Measurements from ENCODE around the gene TSACC. TPM values are rescaled to one million over a fixed set of nuclear protein-coding genes. Genes with fewer than 3 reads are reported as not detected.

Gene TSACC
- total RNA-seq = under 1 TPM in 1 of 2 experiments, not detected in 1; 0.57 TPM

DNA sequence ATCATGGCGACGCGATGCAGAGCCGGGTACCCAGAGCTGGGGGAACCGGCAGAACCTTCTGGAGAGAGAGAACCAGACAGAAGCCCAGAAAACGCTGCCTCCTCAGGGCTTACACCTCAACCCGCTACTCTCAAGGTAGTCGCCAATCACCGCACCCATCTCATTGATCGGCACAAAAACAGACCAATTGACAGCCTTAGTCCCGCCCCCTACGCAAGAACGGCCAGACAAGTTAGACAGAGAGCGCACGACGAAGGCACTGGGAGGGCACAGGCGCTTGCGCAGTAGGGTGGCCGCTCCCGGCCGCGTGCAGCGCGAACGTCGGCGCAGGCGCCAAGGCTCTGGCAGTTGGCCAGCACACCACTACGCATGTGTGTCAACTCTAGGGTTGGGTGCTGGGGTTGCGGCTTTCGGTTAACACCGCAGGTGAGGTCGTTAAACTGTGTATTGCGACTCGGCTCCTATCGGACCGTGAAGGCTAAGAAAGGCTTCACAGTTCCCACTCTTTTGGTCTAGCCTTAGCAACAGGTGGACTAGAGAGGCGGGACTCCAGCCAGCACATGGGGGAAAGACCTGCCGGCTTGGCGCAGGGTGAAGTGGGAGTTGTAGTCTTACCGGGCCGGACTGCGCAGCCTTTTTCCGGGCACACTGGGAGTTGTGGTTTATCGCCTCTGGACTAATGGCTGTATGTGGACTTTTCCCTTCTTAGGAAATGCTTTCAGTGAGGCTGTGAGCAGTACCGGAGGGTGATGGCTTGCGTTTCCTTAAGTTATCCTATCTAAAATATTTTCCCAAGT, at the start of gene TSACC, which contains the start of gene CCT3:
Gene TSACC, plus strand, starts transcription at position 347 of the 797 bp plus-strand sequence. CDS start 1,232 bp downstream, outside the sequence.
Gene CCT3, minus strand, starts transcription at position 113 of the 797 bp plus-strand sequence. Its CDS starts 108 bp downstream, at position 5.
- Mint-ChIP-seq H3K27me3 (ENCODE audit: low read depth) (no peaks in the 10 kb centered on the region), H3K9me3 (no peaks in the 10 kb centered on the region), H3K27ac (peak within 1 kb of the TSS; percentile 93), H3K36me3 (ENCODE audit: low read depth) (peaks cover 28% of the 10 kb centered on the region), H3K4me1 (ENCODE audit: low read depth) (peaks cover 32% of the 10 kb centered on the region), H3K4me3 (peak within 1 kb of the TSS; percentile 97)
- CTCF ChIA-PET = interaction anchor here (0.8 to 1.6 kb wide), 4 partner anchors 19 to 522 kb away, joined by 3 to 6 read pairs (median 4); no protein-coding TSS in a partner anchor
- intact Hi-C loops (cut with micrococcal nuclease) = loop anchor here (1.0 to 5.0 kb wide), 17 partner anchors 18 to 428 kb away; partner anchors contain the start of genes GLMP, ISG20L2, KHDC4 and LAMTOR2
- peak; percentile 99 for DNase-seq

- no peaks in the 10 kb centered on the region for H3K9me3 Mint-ChIP-seq
- DNase-seq = no peak
- peaks cover 7% of the 10 kb centered on the region for H3K36me3 Mint-ChIP-seq (ENCODE audit: low read depth)
- H3K4me1 Mint-ChIP-seq (ENCODE audit: low read depth) = peaks cover 10% of the 10 kb centered on the region
- CTCF ChIA-PET = no interaction called here
- H3K4me3 Mint-ChIP-seq = no peak overlapping the region
- no peak overlapping the region for H3K27ac Mint-ChIP-seq
- no peaks in the 10 kb centered on the region for H3K27me3 Mint-ChIP-seq (ENCODE audit: low read depth)
- intact Hi-C loops (cut with micrococcal nuclease) = no loop called here
Measured at GRCh38 chr1:156289857-156290256, 48.5 kb upstream of the TSACC start.

GRCh38 chr1:156291226-156292061, 46.9 kb upstream of the TSACC start:
- no peaks in the 10 kb centered on the region for H3K27me3 Mint-ChIP-seq (ENCODE audit: low read depth)
- no peaks in the 10 kb centered on the region for H3K9me3 Mint-ChIP-seq
- no peak for DNase-seq
- no peak overlapping the region for H3K27ac Mint-ChIP-seq
- CTCF ChIA-PET = no interaction called here
- peaks cover 18% of the 10 kb centered on the region for H3K4me1 Mint-ChIP-seq (ENCODE audit: low read depth)
- peaks cover 5% of the 10 kb centered on the region for H3K36me3 Mint-ChIP-seq (ENCODE audit: low read depth)
- intact Hi-C loops (cut with micrococcal nuclease) = no loop called here
- no peak overlapping the region for H3K4me3 Mint-ChIP-seq

DNA sequence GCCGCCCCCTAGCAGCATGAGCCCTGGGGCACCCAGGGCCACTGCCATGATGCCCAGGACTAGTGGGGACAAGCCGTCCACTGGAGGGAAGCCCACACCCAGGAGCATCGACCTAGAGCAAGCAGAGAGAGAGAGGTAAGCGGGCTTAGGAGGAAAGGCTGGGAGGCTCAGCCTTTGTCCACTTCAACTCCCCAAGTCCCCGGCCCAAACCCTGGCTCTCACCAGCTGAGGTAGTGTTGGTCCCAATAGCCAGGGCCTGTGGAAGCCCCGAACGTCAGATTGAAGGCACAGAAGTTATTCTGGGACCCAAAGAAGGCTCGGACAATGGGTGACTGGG, 45.3 kb upstream of the TSACC start:
- H3K9me3 Mint-ChIP-seq = no peaks in the 10 kb centered on the region
- no peak overlapping the region for H3K4me3 Mint-ChIP-seq
- intact Hi-C loops (cut with micrococcal nuclease) = no loop called here
- H3K27me3 Mint-ChIP-seq (ENCODE audit: low read depth) = no peaks in the 10 kb centered on the region
- H3K36me3 Mint-ChIP-seq (ENCODE audit: low read depth) = peaks cover 5% of the 10 kb centered on the region
- no peak overlapping the region for H3K27ac Mint-ChIP-seq
- CTCF ChIA-PET = no interaction called here
- DNase-seq = no peak
- peaks cover 18% of the 10 kb centered on the region for H3K4me1 Mint-ChIP-seq (ENCODE audit: low read depth)

- Mint-ChIP-seq H3K27ac (no peak overlapping the region), H3K9me3 (no peaks in the 10 kb centered on the region), H3K27me3 (ENCODE audit: low read depth) (no peaks in the 10 kb centered on the region), H3K36me3 (ENCODE audit: low read depth) (peaks cover 5% of the 10 kb centered on the region), H3K4me3 (no peak overlapping the region), H3K4me1 (ENCODE audit: low read depth) (peaks cover 18% of the 10 kb centered on the region)
- CTCF ChIA-PET = no interaction called here
- intact Hi-C loops (cut with micrococcal nuclease) = no loop called here
- DNase-seq = no peak
Measured at GRCh38 chr1:156293895-156294294, 44.4 kb upstream of the TSACC start.

DNA sequence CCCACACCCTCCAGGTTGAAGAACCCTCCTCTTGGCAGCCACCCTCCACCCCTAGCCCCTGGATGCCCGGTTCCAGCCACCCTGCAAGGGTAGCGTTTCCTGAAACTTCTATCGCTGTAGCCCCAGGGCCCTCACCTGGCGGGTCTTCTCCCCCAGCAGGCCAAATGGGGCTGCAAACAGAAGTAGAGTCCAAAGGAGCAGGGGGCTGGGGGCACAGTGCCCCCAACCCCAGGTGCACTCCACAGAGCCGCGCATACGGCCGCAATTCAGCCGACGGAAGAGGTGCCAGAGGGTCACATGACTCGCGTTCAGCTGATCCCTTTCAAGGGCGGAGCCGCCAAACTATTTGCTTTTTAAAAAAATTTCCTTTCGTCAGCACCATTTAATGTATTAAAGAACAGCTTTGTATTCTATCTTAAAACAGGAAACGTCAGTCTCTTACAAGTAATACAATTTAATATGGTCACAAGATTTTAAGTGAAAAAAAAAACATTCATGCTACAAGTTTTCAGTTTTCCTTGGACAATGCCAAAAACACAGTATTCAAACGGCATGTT, 42.9 kb upstream of the TSACC start, which contains the start of gene GLMP:
Gene GLMP, minus strand, starts transcription at position 289 of the 557 bp plus-strand sequence. Its CDS starts 34 bp downstream, at position 255.
- CTCF ChIA-PET = no interaction called here
- Mint-ChIP-seq H3K27me3 (ENCODE audit: low read depth) (no peaks in the 10 kb centered on the region), H3K4me3 (peak within 1 kb of the TSS; percentile 84), H3K4me1 (ENCODE audit: low read depth) (peaks cover 18% of the 10 kb centered on the region), H3K9me3 (no peaks in the 10 kb centered on the region), H3K27ac (no peak within 1 kb of the TSS), H3K36me3 (ENCODE audit: low read depth) (peaks cover 2% of the 10 kb centered on the region)
- intact Hi-C loops (cut with micrococcal nuclease) = loop anchor here (1.0 to 5.0 kb wide), 2 partner anchors 13 to 42 kb away; partner anchors contain the start of genes CCT3, SMG5 and TSACC
- peak; percentile 77 for DNase-seq

DNA sequence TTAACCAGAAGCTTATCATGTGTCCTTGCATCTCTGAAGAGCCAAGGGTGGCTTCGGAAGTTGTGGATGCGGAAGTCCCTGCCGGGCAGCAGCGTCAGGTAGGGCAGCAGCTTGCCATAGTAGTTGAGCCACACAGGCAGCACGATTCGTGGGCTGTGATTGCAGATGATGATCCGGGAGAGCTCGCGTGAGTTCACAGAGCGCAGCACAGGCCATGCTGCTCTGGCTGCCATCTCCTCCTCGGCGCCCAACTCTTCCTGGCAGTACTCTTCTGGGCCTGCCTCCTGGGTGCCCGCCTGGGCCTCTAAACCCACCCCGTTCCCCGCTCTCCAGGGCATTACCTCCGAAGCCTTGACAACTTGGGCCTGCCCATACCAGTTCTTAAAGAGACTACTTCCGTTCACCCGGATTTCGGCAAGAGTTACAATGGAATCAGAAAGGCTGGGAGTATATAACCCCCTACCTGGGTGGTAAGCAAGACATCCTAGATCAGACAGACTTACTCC, 39.4 kb upstream of the TSACC start, which contains the start of gene VHLL:
Gene VHLL, minus strand, starts transcription at position 456 of the 506 bp plus-strand sequence. Its CDS starts 118 bp downstream, at position 338.
- Mint-ChIP-seq H3K4me3 (no peak within 1 kb of the TSS), H3K27ac (no peak within 1 kb of the TSS), H3K4me1 (ENCODE audit: low read depth) (peaks cover 17% of the 10 kb centered on the region), H3K36me3 (ENCODE audit: low read depth) (peaks cover 1% of the 10 kb centered on the region), H3K27me3 (ENCODE audit: low read depth) (no peaks in the 10 kb centered on the region), H3K9me3 (no peaks in the 10 kb centered on the region)
- CTCF ChIA-PET = no interaction called here
- intact Hi-C loops (cut with micrococcal nuclease) = loop anchor here (5.0 kb wide), 1 partner anchor 38 kb away; the partner anchor contains the start of genes CCT3 and TSACC
- DNase-seq = no peak

- CTCF ChIA-PET = no interaction called here
- Mint-ChIP-seq H3K4me3 (no peak overlapping the region), H3K9me3 (no peaks in the 10 kb centered on the region), H3K27ac (no peak overlapping the region), H3K36me3 (ENCODE audit: low read depth) (peaks cover 11% of the 10 kb centered on the region), H3K27me3 (ENCODE audit: low read depth) (no peaks in the 10 kb centered on the region), H3K4me1 (ENCODE audit: low read depth) (no peaks in the 10 kb centered on the region)
- DNase-seq = no peak
- intact Hi-C loops (cut with micrococcal nuclease) = no loop called here
Measured at GRCh38 chr1:156303241-156303640, 35.1 kb upstream of the TSACC start.

DNA sequence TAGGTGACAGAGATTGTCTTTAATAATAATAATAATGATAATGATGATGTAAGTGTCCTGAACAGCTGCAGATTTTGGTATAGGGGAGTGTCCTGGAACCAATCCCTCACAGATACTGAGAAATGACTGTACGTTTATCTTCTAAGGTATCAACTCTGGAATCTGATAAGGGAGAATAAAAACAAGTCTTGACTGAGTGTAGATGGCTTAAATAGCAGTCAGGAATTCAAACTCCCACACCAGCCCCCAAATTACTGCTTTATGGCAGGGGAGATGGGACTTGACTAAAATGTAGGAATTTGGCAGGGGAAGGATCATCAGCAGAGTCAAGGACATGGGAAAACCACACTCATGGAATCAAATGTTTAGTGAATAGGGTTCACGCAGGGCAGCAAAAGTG, 33.1 kb upstream of the TSACC start:
- Mint-ChIP-seq H3K27me3 (ENCODE audit: low read depth) (no peaks in the 10 kb centered on the region), H3K4me1 (ENCODE audit: low read depth) (no peaks in the 10 kb centered on the region), H3K4me3 (no peak overlapping the region), H3K27ac (no peak overlapping the region), H3K9me3 (no peaks in the 10 kb centered on the region), H3K36me3 (ENCODE audit: low read depth) (peaks cover 19% of the 10 kb centered on the region)
- CTCF ChIA-PET = interaction anchor here (0.7 to 0.9 kb wide), 2 partner anchors 23 to 222 kb away, joined by 3 read pairs; partner anchors contain the start of gene SMG5
- no peak for DNase-seq
- intact Hi-C loops (cut with micrococcal nuclease) = no loop called here

GRCh38 chr1:156308078-156308477, 30.2 kb upstream of the TSACC start:
- H3K27me3 Mint-ChIP-seq (ENCODE audit: low read depth) = no peaks in the 10 kb centered on the region
- no peak overlapping the region for H3K27ac Mint-ChIP-seq
- DNase-seq = no peak
- no peaks in the 10 kb centered on the region for H3K9me3 Mint-ChIP-seq
- H3K4me3 Mint-ChIP-seq = no peak overlapping the region
- no peaks in the 10 kb centered on the region for H3K4me1 Mint-ChIP-seq (ENCODE audit: low read depth)
- H3K36me3 Mint-ChIP-seq (ENCODE audit: low read depth) = peaks cover 31% of the 10 kb centered on the region
- CTCF ChIA-PET = interaction anchor here (3.3 kb wide), 1 partner anchor 11 kb away, joined by 15 read pairs; no protein-coding TSS in a partner anchor
- intact Hi-C loops (cut with micrococcal nuclease) = no loop called here

- H3K4me1 Mint-ChIP-seq (ENCODE audit: low read depth) = no peaks in the 10 kb centered on the region
- peaks cover 35% of the 10 kb centered on the region for H3K36me3 Mint-ChIP-seq (ENCODE audit: low read depth)
- DNase-seq = no peak
- intact Hi-C loops (cut with micrococcal nuclease) = no loop called here
- H3K27ac Mint-ChIP-seq = no peak overlapping the region
- H3K9me3 Mint-ChIP-seq = no peaks in the 10 kb centered on the region
- no peak overlapping the region for H3K4me3 Mint-ChIP-seq
- no peaks in the 10 kb centered on the region for H3K27me3 Mint-ChIP-seq (ENCODE audit: low read depth)
- CTCF ChIA-PET = interaction anchor here (1.5 kb wide), 1 partner anchor 9 kb away, joined by 3 read pairs; no protein-coding TSS in a partner anchor
Measured at GRCh38 chr1:156310962-156311361, 27.4 kb upstream of the TSACC start.
